HEK293 (cell line): ENCODE measurements around the gene SNAPC5.
"Not testable (repeated sequence)": the region's sequence is repeated elsewhere in the genome, so short reads cannot be mapped to it uniquely, and the experiment has no call there.

ENCODE experiments used
- CTCF ChIP-seq: fragments of 450-650 bp; formaldehyde crosslinking; IDR thresholded peaks from 2 replicates; pipeline ENCODE4 v1.5.1; 2016; ENCODE audit warnings: missing biosample characterization, missing genetic modification characterization
- HOXA7 ChIP-seq: sonication (generic); formaldehyde crosslinking; IDR thresholded peaks from 2 replicates; pipeline ENCODE4 v1.8.1; 2022; ENCODE audit warnings: missing genetic modification reagents, borderline replicate concordance
- KLF1 ChIP-seq: fragments of 450-650 bp; formaldehyde crosslinking; IDR thresholded peaks from 2 replicates; pipeline ENCODE4 v1.5.1; 2016; ENCODE audit warnings: missing biosample characterization, missing genetic modification characterization
- MYNN ChIP-seq: fragments of 450-650 bp; formaldehyde crosslinking; IDR thresholded peaks from 2 replicates; pipeline ENCODE4 v1.5.1; 2016; ENCODE audit warnings: missing biosample characterization, missing genetic modification characterization, borderline replicate concordance
- REST ChIP-seq: fragments of 450-650 bp; formaldehyde crosslinking; IDR thresholded peaks from 2 replicates; pipeline ENCODE4 v1.5.1; 2016; ENCODE audit warnings: missing biosample characterization, missing genetic modification characterization
- SETDB1 ChIP-seq: IDR thresholded peaks from one replicate; pipeline ENCODE4 v1.6.1; 2017; ENCODE audit warnings: mild to moderate bottlenecking, low read length, moderate library complexity, mixed read lengths; ENCODE audit not compliant: insufficient read length
- YY1 ChIP-seq: fragments of 450-650 bp; formaldehyde crosslinking; IDR thresholded peaks from 2 replicates; pipeline ENCODE4 v1.5.1; 2018; ENCODE audit warnings: missing biosample characterization, missing genetic modification characterization
- ZNF239 ChIP-seq: fragments of 450-650 bp; formaldehyde crosslinking; IDR thresholded peaks from 2 replicates; pipeline ENCODE4 v1.5.1; 2016; ENCODE audit warnings: missing biosample characterization, missing genetic modification characterization
- ZNF423 ChIP-seq: fragments of 450-650 bp; formaldehyde crosslinking; IDR thresholded peaks from 2 replicates; pipeline ENCODE4 v1.5.1; 2016; ENCODE audit warnings: missing biosample characterization, missing genetic modification characterization
- ZNF530 ChIP-seq: fragments of 450-650 bp; formaldehyde crosslinking; IDR thresholded peaks from 2 replicates; pipeline ENCODE4 v1.5.1; 2016; ENCODE audit warnings: low read depth, missing biosample characterization, missing genetic modification characterization
- ZNF596 ChIP-seq: fragments of 450-650 bp; IDR thresholded peaks from 2 replicates; pipeline ENCODE4 v1.5.0; 2018; ENCODE audit warnings: missing biosample characterization, mild to moderate bottlenecking, missing genetic modification characterization, moderate library complexity
- ZNF626 ChIP-seq: fragments of 450-650 bp; sonication (Bioruptor Pico); formaldehyde crosslinking; IDR thresholded peaks from 2 replicates; pipeline ENCODE4 v1.5.1; 2018; ENCODE audit warnings: missing biosample characterization, missing genetic modification characterization, inconsistent platforms

GRCh38 chr15:66503041-66503648, 5.6 kb upstream of the SNAPC5 start:
- not testable (repeated sequence) for TF ChIP-seq CTCF (tag by site-specific recombination); YY1; ZNF626 (tag by site-specific recombination); ZNF423; ZNF596 (tag by site-specific recombination); ZNF239 (tag by site-specific recombination); REST (tag by site-specific recombination); HOXA7 (CRISPR knock-in tag); KLF1; SETDB1; ZNF530 (tag by site-specific recombination); MYNN (tag by site-specific recombination)
